NB4 (cell line): Measurements from ENCODE around the gene NTSR2.

Experiments
- CTCF ChIP-seq: IDR thresholded peaks from one replicate; pipeline ENCODE4 v1.5.1; 2012; ENCODE audit warnings: low read depth, low read length
- MYC ChIP-seq: IDR thresholded peaks from 2 replicates; pipeline ENCODE4 v1.6.1; 2011; ENCODE audit warnings: low read depth, low read length
- POLR2A ChIP-seq: IDR thresholded peaks from 2 replicates; pipeline ENCODE4 v1.6.1; 2011; ENCODE audit warnings: mild to moderate bottlenecking; ENCODE audit not compliant: insufficient read length; ENCODE audit errors: extremely low read depth
- TF ChIP-seq, protein P1 (sequence below): IDR thresholded peaks from 2 replicates; pipeline ENCODE4 v1.6.1; 2011; ENCODE audit warnings: low read depth, low read length

DNA sequence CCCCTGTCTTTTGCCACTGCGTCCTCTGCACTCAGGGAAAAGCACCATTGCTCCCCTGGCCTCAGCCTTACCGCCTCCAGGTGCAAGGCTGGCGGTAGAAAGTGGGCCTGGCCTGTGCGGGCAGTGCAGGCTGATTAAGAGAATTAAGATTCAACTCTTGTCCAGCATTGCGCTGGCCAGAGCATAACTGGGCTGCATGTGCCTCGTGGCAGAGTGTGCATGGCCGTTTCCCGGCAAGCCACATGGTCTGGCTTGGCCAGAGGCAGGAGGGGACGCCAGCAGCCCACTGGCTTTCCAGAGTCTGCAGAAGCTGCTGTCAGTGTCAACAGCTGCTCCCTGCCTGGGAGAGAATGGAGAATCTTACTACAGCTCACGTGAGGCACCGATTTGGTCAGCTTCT, 12.3 kb downstream of the NTSR2 start:
- no peak for TF ChIP-seq CTCF
- no peak for TF ChIP-seq MYC
- TF ChIP-seq POLR2A, result no peak
- TF ChIP-seq, protein P1, sequence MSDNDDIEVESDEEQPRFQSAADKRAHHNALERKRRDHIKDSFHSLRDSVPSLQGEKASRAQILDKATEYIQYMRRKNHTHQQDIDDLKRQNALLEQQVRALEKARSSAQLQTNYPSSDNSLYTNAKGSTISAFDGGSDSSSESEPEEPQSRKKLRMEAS, result no peak
